Adrenal gland (tissue), 12 donors: ENCODE results near the gene DOCK9. TPM values are rescaled to one million over a fixed set of nuclear protein-coding genes. Genes with fewer than 3 reads are reported as not detected.

ENCODE experiments used
- DNase-seq, 7 donors: peaks; one replicate each; pipeline ENCODE4 v3.0.0-alpha.2; 2019 to 2020
- H3K27ac ChIP-seq, 5 donors: fragments of 200-600 bp; sonication (generic) in 4 of 5; 1 replicate in 3 of 5; 2 replicates in 2 of 5; pipeline versions ENCODE4 v1.5.1 to v1.8.0; 2016 to 2020; ENCODE audit warnings: mild to moderate bottlenecking in 1 of 5
- H3K27me3 ChIP-seq: fragments of 200-600 bp; 2 replicates; pipeline ENCODE4 v1.8.0; 2021
- H3K36me3 ChIP-seq, 2 donors: fragments of 200-600 bp; replicated peaks in 1 of 2; 1 replicate in 1 of 2; 2 replicates in 1 of 2; pipeline versions ENCODE4 v1.5.1 to v1.8.0; 2018 to 2022
- H3K4me1 ChIP-seq, 2 donors: fragments of 200-600 bp; replicated peaks in 1 of 2; 1 replicate in 1 of 2; 2 replicates in 1 of 2; pipeline versions ENCODE4 v1.5.1 to v1.8.0; 2018 to 2021
- H3K4me3 ChIP-seq, 4 donors: fragments of 200-600 bp; sonication (generic) in 3 of 4; one replicate each; pipeline ENCODE4 v1.5.1; 2016 to 2018
- H3K9me3 ChIP-seq, 3 donors: fragments of 200-600 bp; sonication (generic) in 1 of 3; replicated peaks in 1 of 3; 1 replicate in 2 of 3; 2 replicates in 1 of 3; pipeline versions ENCODE4 v1.5.1 to v1.8.0; 2016 to 2021
- CTCF ChIP-seq, 6 experiments: fragments of 450-650 bp in 4 of 6; fragments of 200-600 bp in 2 of 6; sonication (generic) in 1 of 6; IDR thresholded peaks; 1 replicate in 5 of 6; 2 replicates in 1 of 6; pipeline versions ENCODE4 v1.5.1 to v1.8.0; 2016 to 2021; ENCODE audit warnings: antibody characterized with exemption in 6 of 6, mild to moderate bottlenecking in 2 of 6, moderate library complexity in 1 of 6
- POLR2A ChIP-seq, 2 donors: fragments of 450-650 bp; IDR thresholded peaks; one replicate each; pipeline ENCODE4 v1.6.1; 2017; ENCODE audit warnings: antibody characterized with exemption in 2 of 2, mild to moderate bottlenecking in 2 of 2, moderate library complexity in 1 of 2
- WGBS, 4 donors: extraction: QIAGEN DNeasy Blood & Tissue Kit in 2 of 4; methylation state at CpG; one replicate each; pipeline versions ENCODE4 v1.1.5 to v1.1.7; 2013 to 2017; 5-methylcytosine and 5-hydroxymethylcytosine counted together
- intact Hi-C, 2 donors: fragments of 100-400 bp; cut with DNase I; formaldehyde crosslinking; loops; one replicate each; pipeline versions ENCODE4 v1.14.1 to v1.15.0; 2022 to 2023
- polyA plus RNA-seq, 3 donors: library from polyadenylated mRNA; stranded (reverse); fragments of 200-250 nt in 2 of 3; fragments of 350-450 nt in 1 of 3; fragmentation: Illumina TruSeq in 1 of 3; extraction: RNeasy Lipid Tissue Mini Kit (QIAGEN cat#74804) in 1 of 3; gene quantifications; one replicate each; pipeline ENCODE4 v1.2.3, GENCODE V29; 2013 to 2014
- total RNA-seq, 9 donors: library from RNA; depleted of rRNA in 4 of 9; stranded (reverse); fragments of >200 nt in 4 of 9; fragments of 120-200 nt in 1 of 9; fragmentation: NEBNext Ultra II Directional in 1 of 9; extraction: Animal tissue kit (Norgen Biotek cat#: 25700) in 1 of 9; gene quantifications; one replicate each; pipeline versions ENCODE4 v1.1.0 to v1.2.4, GENCODE V29; 2013 to 2023
- donor health status: healthy with polysubstance abuse.
- donor health status: Bipolar disorder and iron deficiency.
- donor health status: DM: yes; HTN: yes; CAD: no.
- donor health status: DM: no; HTN: no; CAD: no.
- donor health status: DM: no; HTN: no; CAD: no.
- donor health status: DM: yes; HTN: yes; CAD: no.

The DOCK9 gene
- total and polyA plus RNA-seq, 12 donors: 16.2 to 83.4 (median 51.9) TPM

GRCh38 chr13:98994080-98994479, 16.2 kb upstream of the DOCK9 start:
- Histone ChIP-seq H3K9me3 (no peaks in the 10 kb centered on the region), H3K4me1 (peaks cover 6 to 12% of the 10 kb centered on the region in 2 donors), H3K27ac (no peak overlapping the region), H3K27me3 (no peaks in the 10 kb centered on the region), H3K4me3 (no peak overlapping the region), H3K36me3 (no peaks in the 10 kb centered on the region)
- intact Hi-C loops: no loop called here
- WGBS, 4 donors: 85 to 99% (median 97%) methylated on average over 2 of the region's 2 CpGs
- TF ChIP-seq POLR2A (IDR thresholded peaks at IDR 0.05): no peak
- TF ChIP-seq CTCF (IDR thresholded peaks at IDR 0.05): no peak
- DNase-seq: no peak

- no peak for TF ChIP-seq POLR2A (IDR thresholded peaks at IDR 0.05)
- TF ChIP-seq CTCF (IDR thresholded peaks at IDR 0.05): no peak
- Histone ChIP-seq H3K4me1 (no peaks in the 10 kb centered on the region), H3K27ac (no peak overlapping the region), H3K36me3 (no peaks in the 10 kb centered on the region), H3K4me3 (no peak overlapping the region), H3K9me3 (no peaks in the 10 kb centered on the region), H3K27me3 (no peaks in the 10 kb centered on the region)
- DNase-seq: no peak
- intact Hi-C loops: no loop called here
- WGBS, 4 donors: 80 to 83% (median 82%) methylated on average over 7 of the region's 7 CpGs
Observed at GRCh38 chr13:98992355-98992754, 14.5 kb upstream of the DOCK9 start.

- no peak overlapping the region for H3K27ac ChIP-seq
- intact Hi-C loops: no loop called here
- no peak for TF ChIP-seq CTCF (IDR thresholded peaks at IDR 0.05)
- TF ChIP-seq POLR2A (IDR thresholded peaks at IDR 0.05): no peak
- H3K4me3 ChIP-seq: no peak overlapping the region
- no peaks in the 10 kb centered on the region for H3K36me3 ChIP-seq
- H3K9me3 ChIP-seq: no peaks in the 10 kb centered on the region
- no peak for DNase-seq
- WGBS, 4 donors: 94 to 97% (median 96%) methylated on average over 3 of the region's 3 CpGs
- H3K4me1 ChIP-seq: no peaks in the 10 kb centered on the region
- H3K27me3 ChIP-seq: no peaks in the 10 kb centered on the region
Observed at GRCh38 chr13:98990701-98991100, 12.8 kb upstream of the DOCK9 start.

- no peak overlapping the region for H3K27ac ChIP-seq
- 85 to 91% (median 90%) methylated on average over 4 of the region's 4 CpGs for WGBS, 4 donors
- intact Hi-C loops: no loop called here
- H3K27me3 ChIP-seq: no peaks in the 10 kb centered on the region
- no peaks in the 10 kb centered on the region for H3K9me3 ChIP-seq
- no peaks in the 10 kb centered on the region for H3K36me3 ChIP-seq
- TF ChIP-seq POLR2A (IDR thresholded peaks at IDR 0.05) (no peak), CTCF (IDR thresholded peaks at IDR 0.05) (no peak)
- no peaks in the 10 kb centered on the region for H3K4me1 ChIP-seq
- no peak overlapping the region for H3K4me3 ChIP-seq
- DNase-seq: no peak
Observed at GRCh38 chr13:98989469-98990235, 11.8 kb upstream of the DOCK9 start.
